GM12874 (cell line): ENCODE data around the gene HPSE2.

Experiments
- TF ChIP-seq, protein P1 (sequence below): IDR thresholded peaks from 2 replicates; pipeline ENCODE4 v1.5.1; 2011; ENCODE audit warnings: low read depth, mild to moderate bottlenecking, control low read depth, low read length, moderate library complexity; ENCODE audit not compliant: insufficient read depth

The HPSE2 gene

DNA sequence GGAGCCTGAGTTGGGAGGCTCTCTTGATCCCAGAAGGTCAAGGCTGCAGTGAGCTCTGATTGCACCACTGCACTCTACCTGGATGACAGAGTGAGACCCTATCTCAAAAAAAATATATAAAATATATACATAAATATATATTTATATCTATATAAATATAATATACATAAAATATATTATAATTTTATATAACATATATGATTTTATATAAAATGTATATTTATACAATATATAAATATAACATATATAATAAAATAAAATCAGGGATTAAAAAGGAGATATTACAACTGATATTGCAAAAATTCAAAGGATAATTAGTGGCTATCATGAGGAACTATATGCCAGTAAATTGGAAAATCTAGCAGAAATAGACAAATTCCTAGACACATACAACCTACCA is 435.4 kb downstream of the HPSE2 start:
- TF ChIP-seq, protein P1, sequence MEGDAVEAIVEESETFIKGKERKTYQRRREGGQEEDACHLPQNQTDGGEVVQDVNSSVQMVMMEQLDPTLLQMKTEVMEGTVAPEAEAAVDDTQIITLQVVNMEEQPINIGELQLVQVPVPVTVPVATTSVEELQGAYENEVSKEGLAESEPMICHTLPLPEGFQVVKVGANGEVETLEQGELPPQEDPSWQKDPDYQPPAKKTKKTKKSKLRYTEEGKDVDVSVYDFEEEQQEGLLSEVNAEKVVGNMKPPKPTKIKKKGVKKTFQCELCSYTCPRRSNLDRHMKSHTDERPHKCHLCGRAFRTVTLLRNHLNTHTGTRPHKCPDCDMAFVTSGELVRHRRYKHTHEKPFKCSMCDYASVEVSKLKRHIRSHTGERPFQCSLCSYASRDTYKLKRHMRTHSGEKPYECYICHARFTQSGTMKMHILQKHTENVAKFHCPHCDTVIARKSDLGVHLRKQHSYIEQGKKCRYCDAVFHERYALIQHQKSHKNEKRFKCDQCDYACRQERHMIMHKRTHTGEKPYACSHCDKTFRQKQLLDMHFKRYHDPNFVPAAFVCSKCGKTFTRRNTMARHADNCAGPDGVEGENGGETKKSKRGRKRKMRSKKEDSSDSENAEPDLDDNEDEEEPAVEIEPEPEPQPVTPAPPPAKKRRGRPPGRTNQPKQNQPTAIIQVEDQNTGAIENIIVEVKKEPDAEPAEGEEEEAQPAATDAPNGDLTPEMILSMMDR: no peak

- TF ChIP-seq, protein P1: no peak
These were observed 440.2 kb downstream of the HPSE2 start for GRCh38 chr10:98795467-98795866.

- TF ChIP-seq, protein P1: 0 out of 2 replicates have a peak, but pooled peaks have one; percentile 15
These were observed 444.8 kb downstream of the HPSE2 start for GRCh38 chr10:98790817-98791216.

GRCh38 chr10:98778277-98778759 is 457.3 kb downstream of the HPSE2 start:
- TF ChIP-seq, protein P1: no peak

DNA sequence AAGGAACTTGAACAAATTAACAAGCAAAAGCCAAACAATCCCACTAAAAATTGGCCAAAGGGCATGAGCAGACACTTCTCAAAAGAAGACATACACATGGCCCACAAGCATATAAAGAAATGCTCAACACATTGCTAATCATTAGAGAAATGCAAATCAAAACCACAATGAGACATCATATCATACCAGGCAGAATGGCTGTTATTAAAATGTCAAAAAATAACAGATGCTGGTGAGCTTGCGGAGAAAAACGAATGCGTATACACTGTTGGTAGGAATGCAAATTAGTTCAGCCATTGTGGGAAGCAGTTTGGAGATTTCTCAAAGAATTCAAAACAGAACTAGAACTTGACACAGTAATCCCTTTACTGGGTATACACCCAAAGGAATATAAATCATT is 477.2 kb downstream of the HPSE2 start:
- TF ChIP-seq, protein P1: no peak

GRCh38 chr10:98748298-98748697 is 487.4 kb downstream of the HPSE2 start:
- TF ChIP-seq, protein P1: peak; percentile 19; the same call in 1 of the 2 replicates

- TF ChIP-seq, protein P1: no peak
These were observed 490.0 kb downstream of the HPSE2 start for GRCh38 chr10:98745645-98746044.
